Stimulated activated CD4-positive, alpha-beta T cell treated with anti-CD3 and anti-CD28 coated beads, TNF-alpha, amount 100 ng/mL, for 1 hour (primary cell): ENCODE measurements around the gene LKAAEAR1.
"Not testable (repeated sequence)": the region's sequence is repeated elsewhere in the genome, so short reads cannot be mapped to it uniquely, and the experiment has no call there.

Source experiments
- DNase-seq, 3 donors: peaks; one replicate each; pipeline ENCODE4 v3.0.0-alpha.2; 2020; ENCODE audit warnings: low read depth in 3 of 3, low spot score in 1 of 3

LKAAEAR1 gene, protein sequence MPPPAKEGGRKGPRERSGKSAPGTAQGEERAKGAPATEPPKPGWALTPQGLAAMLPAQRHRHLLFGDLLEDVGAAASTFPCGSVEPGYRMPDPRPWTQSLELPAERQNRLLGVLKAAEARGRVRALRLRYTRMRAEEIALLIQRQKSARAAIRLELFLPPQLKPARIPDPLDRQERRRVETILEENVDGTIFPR

DNA sequence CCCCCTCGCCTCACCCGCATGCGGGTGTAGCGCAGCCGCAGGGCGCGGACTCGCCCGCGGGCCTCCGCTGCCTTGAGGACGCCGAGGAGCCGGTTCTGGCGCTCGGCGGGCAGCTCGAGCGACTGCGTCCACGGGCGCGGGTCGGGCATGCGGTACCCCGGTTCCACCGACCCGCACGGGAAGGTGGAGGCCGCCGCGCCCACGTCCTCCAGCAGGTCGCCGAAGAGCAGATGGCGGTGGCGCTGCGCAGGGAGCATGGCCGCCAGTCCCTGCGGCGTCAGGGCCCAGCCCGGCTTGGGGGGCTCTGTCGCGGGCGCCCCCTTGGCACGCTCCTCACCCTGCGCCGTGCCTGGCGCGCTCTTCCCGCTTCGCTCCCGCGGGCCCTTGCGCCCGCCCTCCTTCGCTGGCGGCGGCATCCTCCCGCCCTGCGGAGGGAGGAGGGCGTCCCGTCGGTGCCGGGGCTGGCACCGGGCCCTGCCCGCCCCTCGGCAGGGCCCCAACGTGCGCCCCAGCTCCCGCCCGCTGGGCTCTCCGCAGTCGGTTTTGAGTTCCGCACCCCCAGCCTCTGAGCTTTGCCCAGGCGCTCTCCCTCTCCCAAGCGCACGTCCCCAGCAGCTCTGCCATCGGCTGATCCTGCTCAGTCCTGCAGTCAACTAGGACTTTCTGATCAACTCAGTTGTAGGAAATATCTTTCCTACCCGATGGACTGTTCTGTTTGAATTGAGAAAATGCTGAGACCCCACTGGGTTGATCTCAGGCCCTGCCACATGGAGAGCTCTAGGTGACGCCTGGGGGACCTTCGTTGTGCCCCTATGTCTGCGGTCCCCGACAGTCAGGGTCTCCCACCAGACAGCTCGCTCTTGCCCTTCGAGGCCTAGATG is at the start of gene LKAAEAR1:
LKAAEAR1 (minus strand) TSS at position 595 of the 881 bp plus-strand sequence; CDS start at position 416, 179 bp downstream.
- DNase-seq: no peak

DNA sequence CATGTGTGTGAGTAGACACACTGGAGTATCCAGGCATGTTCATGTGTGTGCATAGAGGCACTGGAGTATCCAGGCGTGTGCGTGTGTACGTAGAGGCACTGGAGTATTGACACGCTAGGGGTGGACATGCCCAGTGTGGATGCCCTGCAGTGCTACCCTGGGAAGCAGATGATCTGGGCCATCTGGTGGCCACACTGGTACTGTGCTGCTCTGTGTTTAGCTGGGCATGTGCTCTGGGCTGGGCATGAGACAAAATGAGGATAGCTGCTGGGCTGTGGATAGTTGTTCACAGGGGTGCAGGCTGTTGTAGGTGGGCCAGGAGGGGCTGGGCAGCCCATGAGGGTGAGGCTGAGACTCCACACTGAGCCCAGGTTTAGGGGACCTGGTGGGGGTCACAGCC is 47.2 kb upstream of the LKAAEAR1 start:
- no peak for DNase-seq

DNA sequence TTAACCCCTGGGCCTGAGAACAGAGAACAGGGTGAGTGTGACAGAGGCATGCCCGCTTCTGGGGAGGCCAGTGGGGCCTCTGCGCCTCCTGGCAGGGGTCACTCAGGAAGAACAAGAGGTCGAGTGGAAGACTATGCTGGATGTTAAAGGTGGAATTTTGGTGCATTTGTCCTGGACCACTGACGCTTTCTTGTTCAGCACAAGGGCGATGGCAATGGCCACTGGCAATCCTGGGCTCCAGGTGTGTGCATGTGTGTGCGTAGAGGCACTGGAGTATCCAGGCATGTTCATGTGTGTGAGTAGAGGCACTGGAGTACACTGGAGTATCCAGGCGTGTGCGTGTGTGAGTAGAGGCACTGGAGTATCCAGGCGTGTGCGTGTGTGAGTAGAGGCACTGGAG is 46.7 kb upstream of the LKAAEAR1 start:
- no peak for DNase-seq

DNA sequence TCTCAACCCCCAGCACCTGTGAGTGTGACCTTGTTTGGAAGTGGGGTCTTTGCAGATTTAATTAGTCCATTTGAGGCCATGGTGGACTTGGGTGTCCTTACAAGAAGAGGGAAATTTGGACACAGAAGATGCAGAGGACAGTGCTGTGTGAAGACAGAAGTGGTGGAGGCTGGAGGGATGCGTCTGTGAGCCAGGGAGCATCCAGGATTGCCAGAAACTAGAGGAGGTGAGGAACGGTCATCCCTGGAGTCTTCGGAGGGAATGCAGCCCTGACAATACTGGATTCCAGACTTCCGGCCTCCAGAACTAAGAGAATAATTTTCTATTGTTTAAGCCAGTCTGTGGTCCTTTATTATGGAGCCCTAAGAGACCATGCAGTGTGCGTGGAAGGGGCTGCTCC is 46.1 kb upstream of the LKAAEAR1 start:
- DNase-seq: no peak

DNA sequence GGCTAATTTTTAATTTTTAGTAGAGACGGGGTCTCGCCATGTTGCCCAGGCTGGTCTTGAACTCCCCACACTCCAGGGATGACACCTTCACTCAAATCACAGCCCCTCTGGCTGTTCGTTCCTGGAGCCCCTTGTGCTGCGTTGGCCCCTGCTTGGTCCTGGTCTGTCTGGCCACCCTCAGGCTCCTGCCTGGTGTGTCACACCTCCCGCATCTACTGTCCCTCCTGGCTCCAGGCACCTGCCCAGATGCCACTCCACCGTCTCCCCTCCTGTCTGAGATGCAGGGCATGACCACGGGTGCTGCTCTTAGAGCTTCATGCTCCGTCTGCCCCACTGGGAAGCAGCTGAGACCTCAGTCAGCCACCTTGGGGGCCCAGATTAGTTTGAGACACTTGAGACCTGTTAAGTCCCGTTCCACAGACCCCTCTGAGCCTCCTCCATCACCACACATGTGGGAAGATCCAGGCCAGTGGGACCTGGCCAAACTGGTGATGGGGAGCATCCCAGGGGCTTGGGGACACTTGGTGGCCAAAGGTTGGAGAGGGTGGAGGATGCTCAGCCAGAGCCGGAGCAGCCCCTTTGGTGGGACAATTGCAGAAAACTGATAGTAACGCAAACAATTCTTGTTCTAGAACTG is 45.1 kb upstream of the LKAAEAR1 start:
- DNase-seq: no peak

DNA sequence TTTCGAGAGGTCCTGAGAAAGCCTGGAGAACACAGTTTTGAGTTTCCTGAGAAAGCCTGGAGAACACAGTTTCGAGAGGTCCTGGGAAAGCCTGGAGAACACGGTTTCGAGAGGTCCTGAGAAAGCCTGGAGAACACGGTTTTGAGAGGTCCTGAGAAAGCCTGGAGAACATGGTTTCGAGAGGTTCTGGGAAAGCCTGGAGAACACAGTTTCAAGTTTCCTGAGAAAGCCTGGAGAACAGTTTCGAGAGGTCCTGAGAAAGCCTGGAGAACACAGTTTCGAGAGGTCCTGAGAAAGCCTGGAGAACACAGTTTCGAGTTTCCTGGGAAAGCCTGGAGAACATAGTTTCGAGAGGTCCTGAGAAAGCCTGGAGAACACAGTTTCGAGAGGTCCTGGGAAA is 39.3 kb upstream of the LKAAEAR1 start:
- not testable (repeated sequence) for DNase-seq

DNA sequence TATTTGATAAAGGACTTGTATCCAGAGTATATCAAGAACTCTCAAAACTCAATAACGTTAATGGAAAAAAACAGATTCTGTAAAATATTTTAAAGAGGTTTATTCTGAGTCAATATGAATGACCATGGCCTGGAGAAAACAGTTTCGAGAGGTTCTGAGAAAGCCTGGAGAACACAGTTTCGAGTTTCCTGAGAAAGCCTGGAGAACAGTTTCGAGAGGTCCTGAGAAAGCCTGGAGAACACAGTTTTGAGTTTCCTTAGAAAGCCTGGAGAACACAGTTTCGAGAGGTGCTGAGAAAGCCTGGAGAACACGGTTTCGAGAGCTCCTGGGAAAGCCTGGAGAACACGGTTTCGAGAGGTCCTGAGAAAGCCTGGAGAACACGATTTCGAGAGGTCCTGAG is 38.7 kb upstream of the LKAAEAR1 start:
- not testable (repeated sequence) for DNase-seq

DNA sequence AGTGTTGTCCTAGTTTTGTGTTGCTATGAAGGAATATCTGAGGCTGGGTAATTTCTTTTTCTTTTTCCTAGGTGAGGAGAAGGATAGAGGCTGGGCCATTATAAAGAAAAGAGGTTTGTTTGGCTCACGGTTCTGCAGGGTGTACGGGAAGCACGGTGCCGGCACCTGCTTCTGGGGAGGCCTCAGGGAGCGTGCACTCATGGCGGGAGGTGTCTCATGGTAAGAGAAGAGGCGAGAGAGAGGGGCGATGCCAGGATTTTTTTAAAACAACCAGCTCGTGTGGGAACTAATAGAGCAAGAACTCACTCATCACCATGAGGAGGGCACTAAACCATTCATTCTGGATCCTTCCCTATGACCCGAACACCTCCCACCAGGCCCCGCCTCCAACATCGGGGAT is 37.4 kb upstream of the LKAAEAR1 start:
- DNase-seq: no peak

DNA sequence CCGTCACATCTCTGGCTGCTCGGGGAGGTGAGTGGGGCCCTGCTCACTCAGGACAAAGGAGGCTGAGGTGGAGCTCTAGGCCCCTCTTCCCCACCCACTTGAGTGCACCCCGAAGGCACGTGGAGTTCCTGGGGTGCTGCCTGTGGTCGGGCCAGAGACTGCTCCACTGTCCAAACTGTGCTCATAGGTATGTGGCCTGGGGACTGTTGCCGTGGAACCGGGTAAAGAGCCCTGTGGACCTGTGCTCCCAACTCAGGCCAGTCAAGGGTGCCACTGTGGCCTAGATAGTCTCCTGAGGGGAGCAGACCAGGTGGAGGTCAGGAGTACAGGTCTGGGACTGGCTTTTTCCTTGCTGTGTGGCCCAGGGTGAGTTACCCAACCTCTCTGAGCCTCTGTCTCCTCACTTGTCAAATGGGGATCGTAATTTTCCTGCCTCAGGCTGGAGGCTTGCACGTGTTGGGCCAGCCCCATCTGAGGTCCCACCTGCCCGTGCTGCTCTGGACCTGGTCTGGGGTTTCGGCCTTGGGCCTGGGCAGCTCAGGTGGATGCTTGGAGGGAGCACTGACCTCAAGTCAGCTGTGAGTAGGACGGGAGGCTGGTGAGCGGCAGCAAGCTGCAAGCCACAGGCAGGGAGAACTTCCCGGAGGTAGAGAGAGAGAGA is 35.6 kb upstream of the LKAAEAR1 start:
- DNase-seq: no peak

DNA sequence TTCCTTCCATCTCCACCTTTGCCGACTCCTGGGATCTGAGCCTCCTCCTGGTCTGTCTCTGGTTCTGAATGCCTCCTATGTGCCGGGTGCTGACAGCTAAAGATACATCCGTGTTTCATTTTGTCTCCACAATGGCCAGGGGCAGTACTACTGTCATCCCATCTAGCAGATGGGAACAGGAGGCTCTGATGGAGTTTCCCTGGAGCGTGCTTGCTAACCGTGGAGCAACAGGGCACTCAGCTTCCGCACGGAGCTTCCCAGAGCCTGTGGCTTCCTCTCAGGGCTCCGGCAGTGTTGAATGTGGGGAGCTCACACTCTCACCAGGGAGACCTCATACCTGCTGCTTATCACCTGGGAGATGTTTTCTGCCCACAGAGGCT is 35.1 kb upstream of the LKAAEAR1 start:
- no peak for DNase-seq

DNA sequence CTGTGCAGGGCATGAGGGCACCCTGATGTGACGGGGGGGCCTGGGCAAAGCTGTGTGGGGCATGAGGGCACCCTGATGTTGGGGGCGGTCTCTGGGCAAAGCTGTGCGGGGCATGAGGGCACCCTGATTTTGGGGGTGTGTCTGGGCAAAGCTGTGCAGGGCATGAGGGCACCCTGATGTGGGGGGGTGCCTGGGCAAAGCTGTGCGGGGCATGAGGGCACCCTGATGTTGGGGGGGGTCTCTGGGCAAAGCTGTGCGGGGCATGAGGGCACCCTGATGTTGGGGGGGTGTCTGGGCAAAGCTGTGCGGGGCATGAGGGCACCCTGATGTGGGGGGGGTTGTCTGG is 33.2 kb upstream of the LKAAEAR1 start:
- not testable (repeated sequence) for DNase-seq

DNA sequence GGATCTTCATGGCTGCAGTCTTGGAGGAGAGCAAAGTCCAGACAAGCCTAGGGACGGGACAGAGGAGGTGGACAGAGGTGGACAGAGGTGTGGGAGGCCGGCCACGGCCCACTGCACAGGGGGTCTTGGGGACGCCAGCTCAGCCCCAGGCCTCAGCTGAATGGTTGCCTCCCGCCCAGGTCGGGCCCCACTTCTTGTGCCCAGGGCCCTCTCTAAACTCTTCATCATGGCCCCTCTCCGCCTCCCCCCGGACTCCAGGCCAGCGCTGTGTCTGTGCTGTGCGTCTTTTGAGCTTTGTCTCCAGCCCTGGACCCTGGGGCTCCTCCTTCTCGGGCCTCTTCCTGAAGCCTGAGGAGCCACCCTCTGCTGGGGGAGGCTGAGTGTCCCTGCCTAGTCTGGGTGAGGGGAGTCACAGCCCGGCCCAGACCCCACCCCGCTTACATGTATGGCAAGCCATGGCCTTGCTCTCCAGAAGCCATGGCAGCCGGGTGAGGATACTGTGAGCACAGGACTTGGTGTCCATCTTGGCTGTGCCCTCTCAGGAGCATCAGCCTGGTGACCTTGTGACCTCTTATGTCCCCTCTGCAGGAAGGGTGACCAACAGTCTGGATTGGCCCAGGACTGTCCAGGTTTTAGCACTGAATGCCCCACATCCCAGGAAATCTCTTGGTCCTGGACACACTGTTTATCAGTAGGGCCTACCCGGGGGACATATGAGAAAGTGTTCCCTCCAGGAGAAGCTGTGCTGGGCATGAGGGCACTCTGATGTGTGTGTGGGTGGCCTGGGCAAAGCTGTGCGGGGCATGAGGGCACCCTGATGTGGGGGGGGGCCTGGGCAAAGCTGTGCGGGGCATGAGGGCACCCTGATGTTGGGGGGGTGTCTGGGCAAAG is 32.6 kb upstream of the LKAAEAR1 start:
- DNase-seq: no peak

DNA sequence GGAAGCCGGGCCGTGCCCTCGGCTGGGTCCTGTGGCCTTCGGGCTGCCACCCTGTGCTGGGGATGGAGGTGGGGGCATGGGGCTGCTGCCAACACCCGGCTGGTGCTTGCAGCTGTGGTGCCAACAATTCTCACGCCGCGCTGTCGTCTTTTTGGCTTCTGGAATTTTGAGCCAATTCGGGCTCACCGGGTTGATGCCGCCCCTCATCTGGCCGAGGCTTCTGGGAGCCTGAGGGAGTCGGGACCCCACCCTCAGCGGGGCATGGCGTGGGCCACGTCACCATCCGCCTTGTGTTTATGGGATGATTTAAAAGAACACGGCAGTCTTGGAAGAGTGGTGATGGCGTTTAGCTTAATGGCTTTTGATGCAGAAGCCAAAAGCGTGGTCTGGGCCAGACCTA is 31.8 kb upstream of the LKAAEAR1 start:
- DNase-seq: no peak

DNA sequence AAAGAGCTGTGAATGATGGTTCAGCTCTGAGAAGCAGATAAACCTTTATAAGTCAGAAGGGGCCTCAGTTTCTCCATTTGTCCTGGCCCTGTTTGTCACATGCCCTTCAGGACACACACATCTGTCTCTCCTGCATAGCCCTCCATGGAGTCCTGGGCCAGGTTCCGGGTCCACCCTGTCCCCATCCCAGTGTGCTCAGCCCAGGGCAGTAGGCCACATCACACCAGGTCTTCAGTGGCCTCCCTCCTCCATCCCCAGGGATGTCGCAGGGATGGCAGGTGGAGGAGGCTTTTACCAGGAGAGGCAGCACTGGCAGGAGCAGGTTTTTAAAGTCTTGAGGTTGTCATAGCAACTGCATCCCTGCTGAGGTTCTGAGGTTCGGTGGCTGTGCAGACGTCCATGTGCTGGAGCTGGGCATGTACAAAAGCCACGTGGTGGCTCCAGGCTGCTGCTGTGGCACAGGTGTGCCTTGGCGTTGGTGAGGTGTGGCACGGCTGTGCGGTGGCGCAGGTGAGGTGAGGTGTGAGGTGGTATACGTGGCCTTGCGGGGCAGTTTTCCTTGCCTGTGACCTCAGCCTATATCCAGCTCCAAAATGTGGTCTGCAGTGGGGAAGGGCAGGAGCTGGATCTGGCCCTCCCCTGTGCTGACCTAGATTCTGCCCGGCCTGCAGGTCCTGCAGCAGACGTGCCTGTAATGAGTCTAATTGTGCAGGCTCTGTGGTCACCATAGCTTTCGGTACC is 31.1 kb upstream of the LKAAEAR1 start:
- no peak for DNase-seq

DNA sequence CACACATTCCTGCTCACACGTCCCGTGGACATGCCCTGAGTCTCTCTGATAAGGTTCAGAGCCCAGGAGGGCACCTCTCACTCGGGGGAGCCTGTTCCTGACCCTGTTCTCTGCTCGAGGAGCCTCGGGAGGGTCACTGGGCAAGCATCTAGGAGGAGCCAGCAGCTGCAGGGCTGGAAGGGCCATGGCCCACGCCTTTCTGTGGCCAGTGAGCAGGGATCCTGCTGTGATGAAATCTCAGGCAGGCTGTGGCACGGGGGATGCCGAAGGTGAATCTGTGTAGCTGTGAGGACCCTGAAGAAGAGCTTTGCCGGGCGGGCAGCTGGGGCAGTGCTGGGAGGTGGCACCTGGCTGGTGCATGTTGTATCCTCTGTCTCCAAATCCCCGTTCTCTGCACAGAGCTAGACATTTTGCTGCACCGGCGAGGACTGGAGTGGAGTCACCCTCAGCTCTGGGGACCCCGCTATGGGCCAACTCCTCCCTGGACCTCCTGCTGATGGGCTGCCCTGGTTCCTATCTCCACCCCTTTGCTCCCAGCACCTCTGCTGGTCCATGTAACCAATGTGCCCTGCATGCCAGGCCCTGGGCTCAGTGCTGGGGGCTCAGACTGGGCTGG is 30.3 kb upstream of the LKAAEAR1 start:
- DNase-seq: no peak

DNA sequence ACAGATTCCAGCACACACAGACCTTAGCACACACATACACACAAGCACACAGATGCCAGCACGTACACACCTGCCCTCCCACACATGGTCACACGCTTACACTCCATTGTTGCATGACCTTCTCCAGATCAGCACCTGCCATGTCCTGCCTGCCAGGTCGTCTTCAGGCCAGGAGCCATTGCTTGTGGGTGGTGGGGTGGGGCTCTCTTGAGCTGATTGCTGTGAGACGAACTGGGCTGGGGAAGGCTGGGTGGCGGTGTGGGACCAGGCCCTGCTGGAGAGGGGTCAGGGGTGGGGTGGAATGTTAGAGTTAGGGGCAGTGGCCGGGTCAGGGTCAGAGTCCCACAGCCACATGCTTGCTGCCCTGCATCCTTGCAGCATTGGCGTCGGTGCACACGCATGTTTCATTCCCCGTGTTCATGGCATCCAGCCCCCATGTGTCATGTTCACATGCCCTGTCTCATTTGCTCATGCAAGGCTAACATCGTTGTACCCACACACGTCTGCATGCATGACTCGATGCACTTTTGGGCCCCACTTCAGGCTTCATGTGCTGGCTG is 29.7 kb upstream of the LKAAEAR1 start:
- DNase-seq: no peak

DNA sequence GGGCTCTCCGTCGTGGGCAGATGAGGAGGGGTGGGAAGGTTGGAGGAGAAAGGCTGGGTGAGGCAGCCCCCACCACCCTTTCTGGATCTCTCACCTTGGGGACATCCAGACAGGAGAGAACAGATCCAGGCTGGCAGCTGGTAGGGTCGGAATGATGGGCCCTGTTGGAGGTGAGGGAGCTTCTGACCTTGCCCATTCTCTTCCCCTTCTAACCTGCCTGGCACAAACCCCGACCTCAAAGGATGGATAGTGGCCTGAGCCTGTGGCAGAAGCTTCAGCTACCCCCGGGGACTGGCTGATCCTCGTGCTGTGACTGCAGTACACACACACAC is 29.2 kb upstream of the LKAAEAR1 start:
- DNase-seq: no peak

DNA sequence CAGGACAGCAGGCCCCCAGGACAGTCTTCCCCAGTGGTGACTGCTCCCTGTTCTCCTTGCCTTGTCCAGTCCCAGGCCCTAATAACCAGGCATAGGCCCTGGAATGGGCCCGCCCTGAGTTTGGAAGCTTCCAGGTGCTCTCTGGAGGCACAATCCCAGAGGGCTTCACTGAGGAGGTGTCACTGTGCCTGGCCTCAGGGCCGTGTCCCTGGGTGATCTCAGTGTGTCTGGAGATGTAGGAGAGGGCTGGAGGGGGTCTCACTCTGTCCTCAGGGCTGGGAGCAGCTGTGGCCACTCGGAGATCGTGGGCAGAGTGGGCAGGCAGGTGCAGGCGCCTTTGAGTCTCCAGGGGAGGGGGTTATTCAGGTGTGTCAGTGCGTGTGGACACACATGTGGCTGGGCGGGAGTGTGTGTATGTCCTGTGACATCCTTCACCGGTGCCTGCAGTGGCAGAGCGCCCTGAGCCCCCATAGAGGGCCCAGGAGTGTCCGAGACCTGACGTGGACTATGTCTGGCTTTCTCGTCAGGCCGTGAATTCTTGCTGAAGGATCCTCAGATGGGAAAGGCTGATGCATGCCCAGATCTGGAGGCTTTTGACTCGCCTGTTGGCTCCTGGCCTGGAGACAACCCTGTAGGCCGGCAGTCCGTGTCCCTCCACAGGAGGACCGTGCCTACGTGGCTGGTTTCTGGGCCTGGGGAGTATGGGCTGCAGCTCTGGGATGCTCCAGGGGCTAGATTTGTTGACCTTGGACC is 28.7 kb upstream of the LKAAEAR1 start:
- DNase-seq: no peak
